Neural cell (in vitro differentiated cells): ENCODE data around the gene ALDH1A1.

Experiments
- CTCF ChIP-seq: fragments of 450-650 bp; IDR thresholded peaks from 2 replicates; pipeline ENCODE4 v1.5.1; 2014; ENCODE audit warnings: antibody characterized with exemption, mild to moderate bottlenecking, moderate library complexity; ENCODE audit not compliant: poor library complexity, severe bottlenecking
- EZH2 ChIP-seq: fragments of 200-600, 300-800 bp; shearing (Covaris generic), sonication (generic); IDR thresholded peaks from 2 replicates; pipeline ENCODE4 v1.6.1; 2014; ENCODE audit warnings: antibody characterized with exemption, low read length, borderline replicate concordance, mild to moderate bottlenecking; ENCODE audit not compliant: insufficient read depth, poor library complexity, severe bottlenecking
- TAF1 ChIP-seq: IDR thresholded peaks from 2 replicates; pipeline ENCODE4 v1.6.1; 2012; ENCODE audit warnings: low read depth

GRCh38 chr9:72858089-72858912 lies 94.6 kb downstream of the ALDH1A1 start:
- TF ChIP-seq EZH2, result no peak
- no peak for TF ChIP-seq CTCF
- no peak for TF ChIP-seq TAF1
